Neural progenitor cell (in vitro differentiated cells): Measurements from ENCODE around the gene RIMKLB. TPM values are rescaled to one million over a fixed set of nuclear protein-coding genes. Genes with fewer than 3 reads are reported as not detected.
"Not testable (repeated sequence)": the region's sequence is repeated elsewhere in the genome, so short reads cannot be mapped to it uniquely, and the experiment has no call there.

ENCODE experiments used
- DNase-seq: peaks from one replicate; pipeline ENCODE4 v3.0.0-alpha.2; 2016; ENCODE audit warnings: low spot score
- H2AFZ ChIP-seq: fragments of 200-600 bp; sonication (generic); replicated peaks from 2 replicates; pipeline ENCODE4 v1.6.1; 2016; ENCODE audit warnings: antibody characterized with exemption
- H3F3A ChIP-seq: fragments of 200-600 bp; sonication (generic); 2 replicates; pipeline ENCODE4 v1.6.1; 2016; ENCODE audit warnings: antibody characterized with exemption, low read depth
- H3K27ac ChIP-seq: fragments of 200-600 bp; sonication (generic); 2 replicates; pipeline ENCODE4 v1.5.1; 2016; ENCODE audit warnings: mild to moderate bottlenecking
- H3K27me3 ChIP-seq: fragments of 200-600 bp; sonication (generic); 2 replicates; pipeline ENCODE4 v1.6.1; 2016; ENCODE audit warnings: mild to moderate bottlenecking, moderate library complexity
- H3K36me3 ChIP-seq: fragments of 200-600 bp; sonication (generic); 2 replicates; pipeline ENCODE4 v1.5.1; 2016
- H3K4me1 ChIP-seq: fragments of 200-600 bp; sonication (generic); 2 replicates; pipeline ENCODE4 v1.6.1; 2016; ENCODE audit warnings: mixed run types
- H3K4me2 ChIP-seq: fragments of 200-600 bp; sonication (generic); 2 replicates; pipeline ENCODE4 v1.6.1; 2016
- H3K4me3 ChIP-seq: fragments of 200-600 bp; sonication (generic); 2 replicates; pipeline ENCODE4 v1.5.1; 2016
- H3K79me2 ChIP-seq: fragments of 200-600 bp; sonication (generic); 2 replicates; pipeline ENCODE4 v1.6.1; 2016; ENCODE audit warnings: low read depth
- H3K9ac ChIP-seq: fragments of 200-600 bp; sonication (generic); 2 replicates; pipeline ENCODE4 v1.6.1; 2016
- H3K9me3 ChIP-seq: fragments of 200-600 bp; sonication (generic); 2 replicates; pipeline ENCODE4 v1.5.1; 2016; ENCODE audit warnings: low read depth
- H4K20me1 ChIP-seq: fragments of 200-600 bp; sonication (generic); 2 replicates; pipeline ENCODE4 v1.6.1; 2016; ENCODE audit warnings: low read depth
- H3K27ac Mint-ChIP-seq: 3 replicates; pipeline ENCODE4 v1.8.0; 2021; ENCODE audit warnings: mixed read lengths
- H3K27me3 Mint-ChIP-seq: 2 replicates; pipeline ENCODE4 v1.8.0; 2022; ENCODE audit warnings: low read depth, mild to moderate bottlenecking, inconsistent platforms, moderate library complexity, mixed read lengths; ENCODE audit not compliant: insufficient read depth
- H3K36me3 Mint-ChIP-seq: 3 replicates; pipeline ENCODE4 v1.8.0; 2021; ENCODE audit warnings: mixed read lengths
- H3K4me1 Mint-ChIP-seq: 3 replicates; pipeline ENCODE4 v1.8.0; 2021; ENCODE audit warnings: mixed read lengths
- H3K4me3 Mint-ChIP-seq: 3 replicates; pipeline ENCODE4 v1.8.0; 2021; ENCODE audit warnings: mild to moderate bottlenecking, moderate library complexity, mixed read lengths
- H3K9me3 Mint-ChIP-seq: 3 replicates; pipeline ENCODE4 v1.8.0; 2020; ENCODE audit warnings: mixed read lengths
- EZH2 ChIP-seq: fragments of 200-600 bp; sonication (generic); IDR thresholded peaks from 2 replicates; pipeline ENCODE4 v1.6.1; 2017; ENCODE audit warnings: antibody characterized with exemption, mild to moderate bottlenecking, moderate library complexity
- EZH2phosphoT487 ChIP-seq: fragments of 200-600 bp; sonication (generic); IDR thresholded peaks from 2 replicates; pipeline ENCODE4 v1.6.1; 2017; ENCODE audit warnings: antibody characterized with exemption
- total RNA-seq: library from RNA; depleted of rRNA; stranded (reverse); fragments of >200 nt; gene quantifications from 2 replicates; pipeline ENCODE4 v1.2.3, GENCODE V29; 2015; ENCODE audit warnings: low replicate concordance
- TF ChIP-seq, protein P1 (sequence below): fragments of 200-600 bp; sonication (generic); IDR thresholded peaks from 2 replicates; pipeline ENCODE4 v1.5.1; 2017; ENCODE audit warnings: antibody characterized with exemption, mild to moderate bottlenecking

Gene RIMKLB
- total RNA-seq, 1 donor from 2014 or later: 131 TPM

DNA sequence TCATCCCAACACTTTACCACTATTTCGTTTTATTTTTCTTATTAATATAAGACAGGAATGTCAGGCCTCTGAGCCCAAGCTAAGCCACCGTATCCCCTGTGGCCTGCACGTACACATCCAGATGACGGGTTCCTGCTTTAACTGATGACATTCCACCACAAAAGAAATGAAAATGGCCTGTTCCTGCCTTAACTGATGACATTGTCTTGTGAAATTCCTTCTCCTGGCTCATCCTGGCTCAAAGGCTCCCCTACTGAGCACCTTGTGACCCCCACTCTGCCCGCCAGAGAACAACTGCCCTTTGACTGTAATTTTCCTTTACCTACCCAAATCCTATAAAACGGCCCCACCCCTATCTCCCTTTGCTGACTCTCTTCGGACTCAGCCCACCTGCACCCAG is 112.3 kb downstream of the RIMKLB start:
- H3K4me3 Mint-ChIP-seq: not testable (repeated sequence)

DNA sequence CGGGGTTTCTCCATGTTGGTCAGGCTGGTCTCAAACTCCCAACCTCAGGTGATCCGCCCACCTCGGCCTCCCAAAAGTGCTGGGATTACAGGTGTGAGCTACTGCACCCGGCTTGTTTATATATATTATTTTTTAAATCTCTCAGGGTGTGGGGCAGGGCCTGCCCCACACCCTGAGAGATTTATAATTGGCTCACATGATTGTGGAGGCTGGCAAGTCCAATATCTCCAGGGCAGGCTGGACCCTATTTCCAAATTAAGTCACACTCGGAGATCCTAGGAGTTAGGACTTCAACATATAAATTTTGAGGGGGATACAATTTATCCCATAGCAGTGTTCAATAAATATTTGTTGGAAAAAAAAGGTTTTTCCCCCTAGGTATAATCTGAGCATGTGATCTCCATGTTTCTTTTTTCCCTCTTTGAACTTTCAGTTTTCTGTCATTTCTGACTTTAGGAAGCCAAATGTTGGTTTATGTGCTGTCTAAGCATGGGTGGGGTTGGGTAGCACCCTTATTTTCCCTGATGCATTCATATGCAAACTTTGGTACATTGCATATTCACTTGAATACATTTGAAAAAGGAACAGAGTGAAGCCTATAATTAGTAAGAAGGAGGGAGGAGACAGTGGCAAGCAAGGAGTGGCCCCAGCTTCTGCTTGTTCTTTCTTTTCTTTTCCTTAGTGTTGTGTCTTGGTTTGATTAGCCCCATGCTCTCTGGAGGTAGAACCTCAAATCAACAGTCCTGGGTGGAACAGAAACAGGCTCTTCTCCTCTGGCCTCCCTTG is 116.0 kb downstream of the RIMKLB start:
- Mint-ChIP-seq H3K4me3 (no peak overlapping the region), H3K27me3 (peaks cover 10% of the 10 kb centered on the region), H3K4me1 (peaks cover 7% of the 10 kb centered on the region), H3K36me3 (no peaks in the 10 kb centered on the region), H3K27ac (no peak overlapping the region), H3K9me3 (no peaks in the 10 kb centered on the region)
- no peaks in the 10 kb centered on the region for H3K79me2 ChIP-seq
- H3K9ac ChIP-seq: no peak overlapping the region
- peaks cover 9% of the 10 kb centered on the region for H3K4me1 ChIP-seq
- H2AFZ ChIP-seq: peak overlapping the region; percentile 11
- H3K4me2 ChIP-seq: no peak overlapping the region
- H3F3A ChIP-seq: peaks cover 7% of the 10 kb centered on the region
- no peaks in the 10 kb centered on the region for H4K20me1 ChIP-seq
- H3K27ac ChIP-seq: no peak overlapping the region
- TF ChIP-seq EZH2phosphoT487 (no peak), EZH2 (no peak)
- TF ChIP-seq, protein P1, sequence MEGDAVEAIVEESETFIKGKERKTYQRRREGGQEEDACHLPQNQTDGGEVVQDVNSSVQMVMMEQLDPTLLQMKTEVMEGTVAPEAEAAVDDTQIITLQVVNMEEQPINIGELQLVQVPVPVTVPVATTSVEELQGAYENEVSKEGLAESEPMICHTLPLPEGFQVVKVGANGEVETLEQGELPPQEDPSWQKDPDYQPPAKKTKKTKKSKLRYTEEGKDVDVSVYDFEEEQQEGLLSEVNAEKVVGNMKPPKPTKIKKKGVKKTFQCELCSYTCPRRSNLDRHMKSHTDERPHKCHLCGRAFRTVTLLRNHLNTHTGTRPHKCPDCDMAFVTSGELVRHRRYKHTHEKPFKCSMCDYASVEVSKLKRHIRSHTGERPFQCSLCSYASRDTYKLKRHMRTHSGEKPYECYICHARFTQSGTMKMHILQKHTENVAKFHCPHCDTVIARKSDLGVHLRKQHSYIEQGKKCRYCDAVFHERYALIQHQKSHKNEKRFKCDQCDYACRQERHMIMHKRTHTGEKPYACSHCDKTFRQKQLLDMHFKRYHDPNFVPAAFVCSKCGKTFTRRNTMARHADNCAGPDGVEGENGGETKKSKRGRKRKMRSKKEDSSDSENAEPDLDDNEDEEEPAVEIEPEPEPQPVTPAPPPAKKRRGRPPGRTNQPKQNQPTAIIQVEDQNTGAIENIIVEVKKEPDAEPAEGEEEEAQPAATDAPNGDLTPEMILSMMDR: no peak
- H3K36me3 ChIP-seq: no peaks in the 10 kb centered on the region
- H3K9me3 ChIP-seq: no peaks in the 10 kb centered on the region
- no peaks in the 10 kb centered on the region for H3K27me3 ChIP-seq
- DNase-seq: no peak
- no peak overlapping the region for H3K4me3 ChIP-seq

More for the DNA sequence above, 112.3 kb downstream of the RIMKLB start:
- peaks cover 11% of the 10 kb centered on the region for H3K27me3 Mint-ChIP-seq
- peak overlapping the region; percentile 42 for H3K4me2 ChIP-seq
- not testable (repeated sequence) for H3F3A ChIP-seq, H2AFZ ChIP-seq, H3K9ac ChIP-seq, H3K27ac ChIP-seq, H3K36me3 ChIP-seq, H3K4me3 ChIP-seq, H3K4me1 ChIP-seq, H3K9me3 Mint-ChIP-seq, H3K79me2 ChIP-seq, H3K36me3 Mint-ChIP-seq, H3K9me3 ChIP-seq, H3K27me3 ChIP-seq, H4K20me1 ChIP-seq, H3K27ac Mint-ChIP-seq
- DNase-seq: peak; percentile 30
- peaks cover 14% of the 10 kb centered on the region for H3K4me1 Mint-ChIP-seq
- TF ChIP-seq EZH2phosphoT487: peak; percentile 64

- no peaks in the 10 kb centered on the region for H3K9me3 ChIP-seq
- H3K36me3 Mint-ChIP-seq: no peaks in the 10 kb centered on the region
- no peak overlapping the region for H3K27ac Mint-ChIP-seq
- DNase-seq: no peak
- H3K27me3 ChIP-seq: no peaks in the 10 kb centered on the region
- no peak overlapping the region for H3K4me3 Mint-ChIP-seq
- peaks cover 5% of the 10 kb centered on the region for H3K4me1 ChIP-seq
- H3K27ac ChIP-seq: no peak overlapping the region
- H3K36me3 ChIP-seq: no peaks in the 10 kb centered on the region
- no peak overlapping the region for H2AFZ ChIP-seq
- H3K4me1 Mint-ChIP-seq: no peaks in the 10 kb centered on the region
- H3K4me2 ChIP-seq: no peak overlapping the region
- no peaks in the 10 kb centered on the region for H3K9me3 Mint-ChIP-seq
- H3K4me3 ChIP-seq: no peak overlapping the region
- TF ChIP-seq EZH2phosphoT487: no peak
- no peak for TF ChIP-seq EZH2
- TF ChIP-seq, protein P1: no peak
- H3K27me3 Mint-ChIP-seq: peaks cover 6% of the 10 kb centered on the region
- H4K20me1 ChIP-seq: no peaks in the 10 kb centered on the region
- H3K79me2 ChIP-seq: no peaks in the 10 kb centered on the region
- H3K9ac ChIP-seq: no peak overlapping the region
- no peaks in the 10 kb centered on the region for H3F3A ChIP-seq
Observed at GRCh38 chr12:8816448-8817050, 118.8 kb downstream of the RIMKLB start.

DNA sequence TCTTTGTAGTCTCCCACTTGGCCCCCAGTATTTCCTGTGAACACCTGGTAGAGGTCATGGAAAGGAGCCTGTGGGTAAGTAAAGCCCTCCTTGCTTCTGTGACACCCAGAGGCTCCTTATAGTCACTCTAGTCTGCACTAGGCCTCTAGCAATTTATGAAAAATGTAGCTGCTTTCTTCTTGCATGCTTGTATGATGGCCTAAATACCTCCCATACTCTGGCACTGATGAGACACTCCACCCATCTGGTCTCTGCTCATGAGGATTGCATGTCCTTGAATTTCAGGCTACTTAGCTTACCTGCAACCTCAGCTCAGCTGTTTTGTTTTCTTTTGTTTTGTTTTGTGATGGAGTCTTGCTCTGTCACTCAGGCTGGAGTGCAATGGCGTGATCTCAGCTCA is 120.1 kb downstream of the RIMKLB start:
- Histone ChIP-seq H3K9me3 (no peaks in the 10 kb centered on the region), H3K9ac (no peak overlapping the region), H3K4me1 (peaks cover 6% of the 10 kb centered on the region), H3F3A (peaks cover under 1% of the 10 kb centered on the region), H3K27me3 (no peaks in the 10 kb centered on the region), H3K27ac (no peak overlapping the region), H2AFZ (no peak overlapping the region), H3K4me2 (no peak overlapping the region), H3K36me3 (no peaks in the 10 kb centered on the region), H3K79me2 (no peaks in the 10 kb centered on the region), H4K20me1 (no peaks in the 10 kb centered on the region), H3K4me3 (no peak overlapping the region)
- Mint-ChIP-seq H3K36me3 (no peaks in the 10 kb centered on the region), H3K27ac (no peak overlapping the region), H3K4me3 (no peak overlapping the region), H3K9me3 (no peaks in the 10 kb centered on the region), H3K4me1 (no peaks in the 10 kb centered on the region), H3K27me3 (peaks cover 6% of the 10 kb centered on the region)
- DNase-seq: no peak
- TF ChIP-seq EZH2 (no peak), EZH2phosphoT487 (no peak)
- TF ChIP-seq, protein P1: no peak
